GM20431 (cell line): ENCODE results near the gene CTU1.

ENCODE experiments used
- in situ Hi-C: fragments of 300-500 bp; cut with MseI, MboI; formaldehyde crosslinking; loops from one replicate; pipeline ENCODE4 v1.15.0; 2020; ENCODE audit warnings: low sequenced_read_pairs; ENCODE audit not compliant: unreplicated experiment

CTU1 gene

DNA sequence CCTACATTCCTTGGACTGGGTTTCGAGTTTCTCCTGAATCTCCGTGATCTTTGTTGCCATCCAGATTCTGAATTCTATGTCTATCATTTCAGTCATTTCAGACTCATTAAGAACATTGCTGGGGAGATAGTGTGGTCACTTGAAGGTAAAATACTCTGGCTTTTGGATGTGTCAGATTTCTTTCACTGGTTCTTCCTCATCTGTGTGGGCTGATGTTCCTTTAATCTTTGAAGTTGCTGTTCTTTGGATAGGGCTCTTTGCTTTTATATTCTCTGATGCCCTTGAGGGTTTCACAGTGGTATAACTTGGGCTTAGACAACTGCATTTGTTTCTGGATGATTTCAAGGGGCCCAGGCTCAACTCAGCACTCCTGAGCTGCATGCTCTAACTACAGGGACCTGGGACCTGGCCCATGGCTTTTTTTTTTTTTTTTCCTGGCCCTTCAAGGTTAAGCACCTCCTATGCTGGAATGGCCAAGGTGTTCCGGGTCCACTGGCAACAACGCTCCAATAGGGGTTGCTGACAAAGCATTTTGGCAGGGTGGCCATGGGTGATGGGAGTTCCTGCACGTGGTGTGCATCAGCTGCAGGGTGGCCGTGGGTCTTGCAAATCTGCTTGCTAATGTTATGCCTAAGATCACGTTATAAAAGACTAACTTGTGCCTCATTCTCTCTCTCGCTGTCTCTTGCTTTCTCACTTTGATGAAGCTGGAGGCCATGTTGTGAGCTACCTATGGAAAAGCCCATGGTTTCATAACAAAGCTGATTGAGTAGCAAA, 28.0 kb upstream of the CTU1 start:
- in situ Hi-C loops, result no loop called here

DNA sequence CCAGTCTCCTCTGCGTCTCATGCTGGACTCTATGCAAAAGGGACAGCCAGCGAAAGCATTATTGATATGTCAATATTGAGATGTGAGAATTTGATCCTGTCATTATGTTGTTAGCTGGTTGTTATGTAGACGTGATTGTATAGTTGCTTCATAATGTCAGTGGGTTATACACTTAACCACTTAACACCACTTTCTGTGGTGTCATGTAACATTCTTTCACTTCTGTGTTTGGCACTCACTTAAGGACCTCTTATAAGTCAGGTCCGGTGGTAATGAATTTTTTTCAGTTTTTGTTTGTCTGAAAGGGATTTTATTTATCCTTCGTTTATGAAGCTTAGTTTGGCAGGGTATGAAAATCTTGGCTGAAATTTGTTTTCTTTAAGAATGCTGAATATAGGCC, 26.8 kb upstream of the CTU1 start:
- in situ Hi-C loops, result no loop called here

DNA sequence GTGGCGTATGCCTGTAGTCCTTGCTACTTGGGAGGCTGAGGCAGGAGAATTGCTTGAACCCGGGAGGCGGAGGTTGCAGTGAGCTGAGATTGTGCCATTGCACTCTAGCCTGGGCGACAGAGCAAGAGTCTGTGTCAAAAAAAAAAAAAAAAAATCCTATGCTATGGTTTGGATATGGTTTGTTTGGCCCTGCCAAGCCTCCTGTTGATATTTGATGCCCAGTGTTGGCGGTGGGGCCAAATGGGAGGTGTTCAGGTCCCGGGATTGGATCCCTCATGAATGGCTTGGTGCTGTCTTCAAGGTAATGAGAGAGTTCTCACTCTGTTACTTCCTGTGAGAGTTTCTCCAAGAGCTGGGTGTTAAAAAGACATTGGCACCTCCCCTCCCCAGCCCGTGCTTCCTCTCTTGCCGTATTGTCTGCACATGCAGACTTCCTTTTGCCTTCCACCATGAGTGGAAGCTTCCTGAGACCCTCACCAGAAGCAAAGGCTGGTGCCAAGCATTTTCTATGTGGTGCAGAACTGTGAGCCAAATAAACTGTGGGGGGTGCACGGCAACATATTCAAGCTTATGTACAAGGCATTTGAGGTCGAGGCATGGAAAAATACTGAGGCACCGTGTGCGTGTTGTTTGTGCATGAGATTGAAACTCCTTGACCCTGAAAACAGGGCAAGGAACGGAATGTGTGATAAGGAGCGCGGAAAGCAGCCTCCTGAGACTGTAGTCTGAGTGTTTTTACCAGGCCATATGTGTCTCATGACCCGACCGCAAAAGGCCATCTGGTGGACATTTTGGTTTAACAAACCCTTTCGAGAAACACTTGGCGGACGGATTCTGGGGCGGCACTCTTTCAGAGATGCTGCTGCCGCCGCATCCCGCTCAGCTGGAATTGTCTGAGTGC, 23.8 kb upstream of the CTU1 start:
- in situ Hi-C loops, result no loop called here

DNA sequence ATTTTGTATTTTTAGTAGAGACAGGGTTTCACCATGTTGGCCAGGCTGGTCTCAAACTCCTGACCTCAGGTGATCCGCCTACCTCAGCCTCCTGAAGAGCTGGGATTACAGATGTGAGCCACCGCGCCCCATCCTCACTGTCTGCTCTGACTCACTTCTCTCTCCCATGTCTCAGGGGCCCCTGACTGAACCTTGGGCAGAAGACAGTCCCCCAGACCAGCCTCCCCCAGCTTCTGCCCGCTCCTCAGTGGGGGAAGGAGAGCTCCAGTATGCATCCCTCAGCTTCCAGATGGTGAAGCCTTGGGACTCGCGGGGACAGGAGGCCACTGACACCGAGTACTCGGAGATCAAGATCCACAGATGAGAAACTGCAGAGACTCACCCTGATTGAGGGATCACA, 21.5 kb upstream of the CTU1 start:
- in situ Hi-C loops, result no loop called here

DNA sequence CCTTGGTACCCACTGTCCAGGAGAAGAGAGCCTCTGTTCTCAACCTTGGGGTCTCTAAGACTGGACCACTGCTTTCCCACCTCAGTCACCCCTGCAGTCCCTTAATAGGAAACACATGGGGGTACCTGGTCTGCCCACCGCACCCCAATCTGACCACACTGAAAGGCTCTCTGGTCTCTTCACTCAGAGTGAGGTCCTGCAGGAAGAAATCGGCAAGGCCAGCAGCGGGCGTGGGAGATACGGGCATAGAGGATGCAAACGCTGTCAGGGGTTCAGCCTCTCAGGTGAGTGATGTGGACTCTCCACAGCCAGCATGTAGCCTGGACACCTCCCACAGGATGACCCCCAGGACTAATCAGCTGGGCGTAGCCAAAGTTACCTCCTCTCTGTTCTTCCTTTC, 20.0 kb upstream of the CTU1 start:
- in situ Hi-C loops, result no loop called here

DNA sequence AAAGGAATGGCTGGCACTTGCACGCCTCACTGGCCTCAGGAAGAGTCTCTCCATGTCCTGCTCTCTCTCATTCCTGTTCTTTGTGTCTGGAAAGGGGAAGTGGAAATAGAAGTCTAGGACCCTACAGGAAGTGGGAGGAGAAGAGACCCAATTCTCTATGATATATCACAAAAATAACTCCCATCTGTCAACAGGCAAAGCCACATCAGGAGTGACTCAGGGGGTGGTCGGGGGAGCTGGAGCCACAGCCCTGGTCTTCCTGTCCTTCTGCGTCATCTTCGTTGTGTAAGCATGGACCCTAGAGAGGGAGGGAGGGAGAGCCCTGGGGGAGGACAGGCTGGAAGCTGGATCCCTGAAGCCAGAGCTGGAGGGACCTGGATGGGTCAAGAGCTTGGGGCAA, 19.5 kb upstream of the CTU1 start:
- in situ Hi-C loops, result no loop called here

DNA sequence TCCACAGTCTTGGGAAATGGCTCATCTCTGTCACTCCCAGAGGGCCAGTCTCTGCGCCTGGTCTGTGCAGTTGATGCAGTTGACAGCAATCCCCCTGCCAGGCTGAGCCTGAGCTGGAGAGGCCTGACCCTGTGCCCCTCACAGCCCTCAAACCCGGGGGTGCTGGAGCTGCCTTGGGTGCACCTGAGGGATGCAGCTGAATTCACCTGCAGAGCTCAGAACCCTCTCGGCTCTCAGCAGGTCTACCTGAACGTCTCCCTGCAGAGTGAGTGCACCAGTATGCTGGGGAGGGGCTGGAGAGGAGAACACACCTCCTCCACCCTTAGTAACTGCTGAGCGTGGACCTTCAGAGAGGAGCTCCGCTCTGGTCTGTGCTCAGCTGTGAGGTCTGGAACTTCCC, 18.8 kb upstream of the CTU1 start:
- in situ Hi-C loops, result no loop called here

DNA sequence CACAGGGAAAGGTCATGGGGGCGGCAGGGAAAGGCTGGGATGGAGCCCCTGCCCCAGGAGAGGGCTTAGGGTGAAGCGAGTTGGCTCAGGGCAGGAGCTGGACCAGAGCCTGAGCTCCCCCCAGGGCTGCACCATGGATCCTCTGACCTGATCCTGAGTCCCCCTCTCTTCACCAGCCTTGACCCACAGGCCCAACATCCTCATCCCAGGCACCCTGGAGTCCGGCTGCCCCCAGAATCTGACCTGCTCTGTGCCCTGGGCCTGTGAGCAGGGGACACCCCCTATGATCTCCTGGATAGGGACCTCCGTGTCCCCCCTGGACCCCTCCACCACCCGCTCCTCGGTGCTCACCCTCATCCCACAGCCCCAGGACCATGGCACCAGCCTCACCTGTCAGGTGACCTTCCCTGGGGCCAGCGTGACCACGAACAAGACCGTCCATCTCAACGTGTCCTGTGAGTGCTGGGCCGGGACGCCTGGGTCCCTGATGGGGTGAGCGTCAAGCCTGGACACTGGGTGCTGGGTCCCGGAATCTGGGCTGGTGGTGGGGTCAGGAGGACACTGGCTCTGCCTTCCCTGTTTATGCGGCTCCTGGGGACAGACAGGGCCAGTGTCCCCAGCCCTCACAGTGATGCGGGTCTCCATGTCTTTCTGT, 17.3 kb upstream of the CTU1 start:
- in situ Hi-C loops, result no loop called here

DNA sequence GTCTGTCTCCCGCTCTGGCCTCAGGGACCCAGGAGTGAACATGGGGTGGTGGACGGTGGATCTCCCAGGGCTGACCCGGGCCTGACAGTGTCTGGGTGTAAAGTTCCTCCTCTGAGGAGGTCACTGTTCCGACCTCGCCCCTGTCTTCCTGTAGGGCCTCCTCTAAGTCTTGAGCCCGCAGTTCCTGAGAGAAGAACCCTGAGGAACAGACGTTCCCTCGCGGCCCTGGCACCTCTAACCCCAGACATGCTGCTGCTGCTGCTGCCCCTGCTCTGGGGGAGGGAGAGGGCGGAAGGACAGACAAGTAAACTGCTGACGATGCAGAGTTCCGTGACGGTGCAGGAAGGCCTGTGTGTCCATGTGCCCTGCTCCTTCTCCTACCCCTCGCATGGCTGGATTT, 16.5 kb upstream of the CTU1 start, which contains the start of gene SIGLEC9:
SIGLEC9 (plus strand) TSS at position 178 of the 400 bp plus-strand sequence; CDS start at position 247, 69 bp downstream.
- in situ Hi-C loops, result no loop called here

DNA sequence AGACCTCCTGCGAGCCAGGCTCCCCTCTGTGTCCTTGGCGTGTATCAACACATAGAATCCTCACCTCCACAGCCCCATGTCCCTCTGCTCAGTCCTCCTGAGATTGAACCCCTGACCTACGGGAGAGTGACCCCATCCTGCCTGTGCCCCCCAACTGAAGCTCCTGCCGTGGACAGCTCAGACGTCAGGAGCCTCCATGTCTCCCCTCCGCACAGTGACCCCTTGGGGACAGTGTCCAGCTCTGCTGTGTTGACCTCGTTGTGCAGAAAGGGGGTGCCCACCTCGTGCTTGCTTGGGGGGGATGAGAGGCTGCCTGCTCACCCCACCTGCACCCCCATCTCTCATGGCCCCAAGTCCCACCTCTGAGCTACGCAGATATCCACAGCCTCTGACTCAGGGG, 16.0 kb upstream of the CTU1 start:
- in situ Hi-C loops, result no loop called here

DNA sequence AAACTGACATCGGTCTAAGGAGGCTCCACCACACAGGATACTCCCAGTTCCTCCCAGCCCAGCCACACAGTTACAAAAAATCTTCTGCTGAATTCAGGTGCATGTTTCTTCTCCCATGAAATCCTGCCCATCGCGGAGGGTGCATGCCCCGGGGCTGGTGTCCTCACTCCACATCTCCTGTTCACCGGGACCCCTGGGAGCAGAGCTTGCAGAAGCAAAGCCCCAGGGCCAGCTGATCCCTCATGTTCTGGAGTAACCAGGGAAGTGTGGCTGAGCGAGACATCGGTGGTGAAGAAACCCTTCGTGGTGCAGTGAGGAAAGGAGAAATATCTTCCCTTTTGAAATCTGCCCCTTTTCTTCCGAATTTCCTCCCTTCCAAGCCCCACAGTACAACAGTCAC, 15.6 kb upstream of the CTU1 start:
- in situ Hi-C loops, result no loop called here

DNA sequence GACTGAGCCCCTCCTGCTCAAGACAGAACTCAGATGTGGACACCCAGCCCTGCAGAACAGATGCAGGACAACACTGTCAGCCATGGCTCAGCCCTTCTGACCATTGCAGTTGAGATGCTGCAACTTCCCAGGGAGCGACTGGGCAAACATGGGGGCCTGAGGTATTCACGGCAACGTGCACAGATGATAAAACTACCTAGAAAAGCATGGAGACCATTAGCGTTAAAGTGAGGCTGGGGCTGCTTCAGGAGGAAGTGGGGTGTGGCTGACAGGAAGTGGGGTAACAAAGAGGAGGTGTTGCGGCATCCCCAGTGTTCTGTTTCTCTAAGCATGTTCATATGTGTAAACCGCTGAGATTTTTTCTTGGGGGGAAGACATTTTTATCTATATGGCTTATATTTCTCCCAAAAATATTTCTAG, 15.2 kb upstream of the CTU1 start:
- in situ Hi-C loops, result no loop called here

DNA sequence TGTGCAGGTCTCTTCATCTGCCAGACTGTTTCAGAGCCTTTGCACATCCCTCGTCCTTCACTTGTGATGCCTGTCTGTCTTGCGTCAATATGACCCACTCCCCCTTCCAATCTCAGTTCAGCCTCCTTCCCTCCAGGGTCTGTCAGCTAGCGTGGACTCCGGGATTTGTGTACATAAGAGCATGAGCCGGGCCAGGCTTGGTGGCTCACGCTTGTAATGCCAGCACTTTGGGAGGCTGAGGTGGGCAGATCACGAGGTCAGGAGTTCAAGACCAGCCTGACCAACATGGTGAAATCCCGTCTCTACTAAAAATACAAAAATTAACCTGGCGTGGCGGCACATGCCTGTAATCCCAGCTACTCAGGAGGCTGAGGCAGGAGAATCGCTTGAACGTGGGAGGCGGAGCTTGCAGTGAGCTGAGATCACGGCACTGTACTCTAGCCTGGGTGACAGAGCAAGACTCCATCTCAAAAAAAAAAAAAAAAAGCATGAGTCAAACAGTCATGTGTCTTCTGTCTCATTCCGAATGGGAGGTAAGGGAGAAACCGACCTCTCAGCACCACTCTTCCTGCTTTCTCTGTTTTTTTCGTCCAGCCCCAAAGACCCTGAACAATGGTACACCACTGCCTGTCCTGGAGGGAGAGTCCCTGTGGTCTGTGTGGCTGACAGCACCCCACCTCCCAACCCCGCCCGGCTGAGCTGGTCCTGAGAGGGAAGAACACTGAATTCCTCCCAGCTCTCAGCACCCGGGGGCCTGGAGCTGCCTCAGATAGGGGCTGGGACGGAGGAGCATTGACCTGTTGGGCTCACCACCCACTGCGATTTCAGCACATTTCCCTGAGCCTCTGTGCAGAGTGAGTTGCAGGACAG, 14.1 kb upstream of the CTU1 start:
- in situ Hi-C loops, result no loop called here

DNA sequence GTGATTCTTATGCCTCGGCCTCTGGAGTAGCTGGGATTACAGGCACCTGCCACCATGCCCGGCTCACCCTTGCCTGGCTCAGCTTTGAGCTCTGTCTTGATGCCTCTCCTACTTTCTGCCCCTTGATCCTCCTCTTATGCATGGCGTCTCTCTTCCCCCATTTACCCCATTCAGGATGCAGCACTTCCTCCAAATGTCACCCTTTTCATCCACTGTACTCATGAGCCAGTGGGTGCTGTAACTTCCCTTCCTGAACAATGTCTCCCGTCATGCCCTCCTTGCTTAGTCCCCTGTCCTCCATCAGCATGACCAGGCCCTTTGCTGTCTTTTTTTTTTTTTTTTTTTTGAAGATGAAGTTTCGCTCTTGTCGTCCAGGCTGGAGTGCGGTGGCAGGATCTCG, 13.0 kb upstream of the CTU1 start:
- in situ Hi-C loops, result no loop called here

DNA sequence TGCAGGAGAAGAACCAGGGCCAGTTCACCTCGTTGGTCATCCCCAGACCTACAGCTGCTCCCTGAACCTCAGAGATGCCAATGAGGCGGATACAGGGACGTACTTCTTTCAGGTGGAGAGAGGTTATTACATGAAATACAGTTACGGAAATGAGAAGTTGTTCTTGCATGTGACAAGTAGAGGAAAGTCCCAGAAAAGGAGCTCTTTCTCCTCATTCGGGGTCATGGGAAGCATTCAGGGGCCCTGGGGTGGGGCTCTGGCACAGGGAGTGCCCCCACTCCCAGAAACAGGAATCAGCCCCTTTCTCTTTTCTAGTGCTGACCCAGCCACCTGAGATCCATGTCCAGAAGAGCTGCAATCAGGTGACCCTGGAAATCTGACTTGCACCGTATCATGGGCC, 12.0 kb upstream of the CTU1 start:
- in situ Hi-C loops, result no loop called here

DNA sequence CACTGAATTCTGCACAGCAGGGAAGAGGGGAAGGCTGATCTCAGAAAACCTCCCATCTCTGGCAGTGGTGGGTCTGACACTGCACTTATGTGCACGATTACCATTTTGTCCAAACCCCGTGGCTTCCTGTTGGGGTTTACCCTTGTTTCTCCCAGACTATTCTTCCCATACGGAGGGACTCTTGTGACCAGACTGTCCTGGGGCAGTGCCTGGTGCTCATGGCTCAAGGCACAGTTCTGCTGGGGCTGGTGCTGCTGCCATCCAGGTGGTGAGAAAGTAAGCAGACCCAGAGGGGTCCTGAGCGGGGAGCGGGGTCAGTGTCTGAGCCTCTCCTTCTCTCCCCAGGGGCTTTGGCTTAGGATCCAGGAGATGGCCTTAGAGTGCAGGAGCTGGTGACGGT, 11.4 kb upstream of the CTU1 start:
- in situ Hi-C loops, result no loop called here

DNA sequence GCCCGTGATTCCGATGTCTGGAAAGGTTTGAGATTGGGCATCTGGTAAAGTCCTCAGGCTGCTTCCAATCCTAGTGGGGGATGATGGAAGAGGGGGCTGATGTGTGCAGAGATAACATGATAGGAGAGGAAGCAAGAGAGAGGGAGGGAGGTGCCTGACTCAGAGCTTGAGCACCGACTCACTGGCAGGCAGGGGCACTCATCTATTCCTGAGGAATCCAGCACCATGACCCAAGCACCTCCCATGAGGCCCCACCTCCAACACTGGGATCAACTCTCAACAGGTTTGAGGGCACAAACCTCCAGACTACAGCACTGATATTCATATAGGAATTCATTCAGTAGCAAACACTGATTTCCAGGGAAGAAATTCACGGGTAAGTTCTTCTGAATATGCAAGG, 10.9 kb upstream of the CTU1 start:
- in situ Hi-C loops, result no loop called here

DNA sequence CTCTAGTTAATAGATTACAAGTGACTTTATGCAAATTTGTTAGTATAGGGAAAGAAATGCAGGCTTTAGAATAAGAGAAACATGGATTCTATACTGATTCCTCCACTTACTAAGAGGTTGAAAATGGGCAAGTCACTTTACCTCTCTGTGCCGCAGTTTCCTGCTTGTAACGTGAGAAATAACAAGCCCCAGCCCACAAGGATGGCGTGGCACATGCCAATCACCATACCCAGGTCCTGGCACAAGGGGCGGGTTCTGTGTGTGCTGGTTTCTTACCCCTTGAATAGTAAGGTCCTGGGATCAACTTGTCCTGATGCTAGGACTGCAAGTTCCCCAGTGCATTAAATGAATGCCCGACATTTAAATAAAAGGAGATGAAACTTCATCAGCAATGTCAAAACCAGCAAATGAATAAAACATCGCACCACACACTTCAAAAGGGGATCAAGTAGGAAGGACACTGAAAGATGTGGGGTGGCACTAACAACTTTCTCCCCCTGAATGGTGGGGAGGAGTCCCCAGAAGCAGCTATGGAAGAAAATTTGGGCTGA, 8.6 kb upstream of the CTU1 start:
- in situ Hi-C loops, result no loop called here

DNA sequence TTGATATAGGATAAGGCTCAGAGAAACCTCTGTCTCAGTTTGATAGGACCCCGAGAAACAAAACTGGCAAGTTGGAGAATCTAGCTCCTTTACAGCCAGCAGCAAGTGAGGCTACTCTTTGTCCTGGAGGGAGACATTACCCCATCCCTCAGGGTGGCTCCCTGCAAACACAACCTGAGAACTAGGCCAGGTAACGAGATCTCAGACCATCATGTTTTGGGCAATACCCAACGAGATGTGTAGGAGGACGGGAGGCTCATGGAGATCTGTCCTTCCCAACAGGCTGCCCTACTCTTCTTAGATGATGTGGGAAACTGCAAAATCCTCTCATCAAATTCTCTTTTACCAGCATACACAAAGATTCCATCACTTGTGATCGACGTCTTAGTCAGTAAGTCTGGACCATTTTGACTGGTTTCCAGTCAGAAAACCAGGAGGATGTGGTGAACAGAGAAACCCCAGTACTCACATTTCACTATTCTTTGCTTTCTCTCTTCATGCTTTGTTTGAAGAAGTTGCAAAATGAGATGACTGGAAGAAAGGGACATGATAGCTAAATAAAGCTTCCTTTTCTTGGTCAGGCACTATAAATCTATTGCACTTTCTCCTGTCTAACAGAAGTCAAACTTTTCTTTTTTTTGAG, 6.0 kb upstream of the CTU1 start:
- in situ Hi-C loops, result no loop called here
